DOHH2 (cell line): ENCODE data around the gene KDM4F.

Experiments used
- CTCF ChIP-seq: fragments of 200-600 bp; sonication (generic); IDR thresholded peaks from one replicate; pipeline ENCODE4 v1.5.1; 2014; ENCODE audit warnings: antibody characterized with exemption, mild to moderate bottlenecking, low read depth, low read length; ENCODE audit not compliant: poor library complexity, severe bottlenecking
- EZH2phosphoT487 ChIP-seq: fragments of 200-600 bp; sonication (generic); IDR thresholded peaks from 2 replicates; pipeline ENCODE4 v1.6.1; 2017; ENCODE audit warnings: borderline replicate concordance, mild to moderate bottlenecking, antibody characterized with exemption, low read length, moderate library complexity, mixed read lengths

- TF ChIP-seq CTCF (no peak), EZH2phosphoT487 (no peak)
Observed at GRCh38 chr11:95055283-95055897, 6.2 kb downstream of the KDM4F start.
